Endothelial cell (in vitro differentiated cells): Measurements from ENCODE around the gene RPL12. TPM values are rescaled to one million over a fixed set of nuclear protein-coding genes. Genes with fewer than 3 reads are reported as not detected.

Experiments used
- DNase-seq: peaks from one replicate; pipeline ENCODE4 v3.0.0; 2021; ENCODE audit warnings: low spot score
- H3K27ac Mint-ChIP-seq: one replicate; pipeline ENCODE4 v1.8.0; 2021; ENCODE audit warnings: mixed read lengths, inconsistent platforms; ENCODE audit not compliant: unreplicated experiment
- H3K27me3 Mint-ChIP-seq: one replicate; pipeline ENCODE4 v1.8.0; 2021; ENCODE audit warnings: mild to moderate bottlenecking, moderate library complexity, mixed read lengths, inconsistent platforms; ENCODE audit not compliant: unreplicated experiment
- H3K36me3 Mint-ChIP-seq: one replicate; pipeline ENCODE4 v1.8.0; 2021; ENCODE audit warnings: mild to moderate bottlenecking, low read depth, mixed read lengths, inconsistent platforms; ENCODE audit not compliant: unreplicated experiment
- H3K4me1 Mint-ChIP-seq: one replicate; pipeline ENCODE4 v1.8.0; 2021; ENCODE audit warnings: mild to moderate bottlenecking, mixed read lengths, inconsistent platforms; ENCODE audit not compliant: unreplicated experiment
- H3K4me3 Mint-ChIP-seq: one replicate; pipeline ENCODE4 v1.8.0; 2021; ENCODE audit warnings: mild to moderate bottlenecking, mixed read lengths, inconsistent platforms; ENCODE audit not compliant: unreplicated experiment
- H3K9me3 Mint-ChIP-seq: one replicate; pipeline ENCODE4 v1.8.0; 2021; ENCODE audit warnings: mixed read lengths, inconsistent platforms; ENCODE audit not compliant: unreplicated experiment
- total RNA-seq: library from RNA; stranded (reverse); fragmentation: NEBNext Ultra II Directional; extraction: Animal tissue kit (Norgen Biotek cat#: 25700); gene quantifications from one replicate; pipeline ENCODE4 v1.2.1, GENCODE V29; 2021; ENCODE audit not compliant: unreplicated experiment
- TF ChIP-seq, protein P1 (sequence below): fragments of 200-600 bp; sonication (generic); IDR thresholded peaks from one replicate; pipeline ENCODE4 v1.5.0; 2021; ENCODE audit warnings: antibody characterized with exemption; ENCODE audit not compliant: unreplicated experiment

Gene RPL12
- total RNA-seq, 1 donor from 2014 or later = 1,208 TPM

DNA sequence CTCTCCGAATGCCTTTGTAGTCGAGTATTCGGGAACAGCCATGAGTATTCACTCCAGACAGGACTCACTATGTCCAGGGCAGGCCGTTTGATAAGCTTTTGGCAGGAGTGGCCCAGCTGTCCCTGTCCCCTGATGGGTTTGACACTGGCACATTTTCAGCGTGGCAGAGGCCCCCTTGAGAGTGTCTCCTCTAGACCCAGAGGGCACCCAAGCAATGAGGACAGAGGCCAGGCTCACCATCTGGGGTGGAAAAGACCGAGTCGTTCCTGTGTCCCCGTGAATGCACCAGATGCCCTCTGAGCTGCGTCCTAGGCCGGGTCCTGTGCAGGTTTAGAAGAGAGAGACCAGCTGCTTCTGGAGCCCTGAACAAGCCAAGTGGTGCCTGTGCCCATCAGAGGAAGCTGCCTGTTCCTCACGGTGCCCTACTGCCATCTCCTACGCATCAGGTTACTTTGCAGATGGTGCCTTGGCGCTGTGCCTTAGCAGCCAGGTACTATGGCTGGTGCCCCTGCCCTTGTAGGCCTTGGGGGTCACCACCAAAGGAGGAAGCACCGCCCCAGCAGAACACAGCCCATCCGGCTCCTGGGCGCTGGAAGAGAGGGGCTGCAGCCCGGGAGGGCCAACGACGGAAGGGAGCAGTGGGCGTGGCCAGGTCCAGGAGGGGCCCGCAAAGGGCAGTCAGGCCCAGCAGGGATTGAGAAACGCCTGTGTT, 42.5 kb upstream of the RPL12 start:
- TF ChIP-seq, protein P1, sequence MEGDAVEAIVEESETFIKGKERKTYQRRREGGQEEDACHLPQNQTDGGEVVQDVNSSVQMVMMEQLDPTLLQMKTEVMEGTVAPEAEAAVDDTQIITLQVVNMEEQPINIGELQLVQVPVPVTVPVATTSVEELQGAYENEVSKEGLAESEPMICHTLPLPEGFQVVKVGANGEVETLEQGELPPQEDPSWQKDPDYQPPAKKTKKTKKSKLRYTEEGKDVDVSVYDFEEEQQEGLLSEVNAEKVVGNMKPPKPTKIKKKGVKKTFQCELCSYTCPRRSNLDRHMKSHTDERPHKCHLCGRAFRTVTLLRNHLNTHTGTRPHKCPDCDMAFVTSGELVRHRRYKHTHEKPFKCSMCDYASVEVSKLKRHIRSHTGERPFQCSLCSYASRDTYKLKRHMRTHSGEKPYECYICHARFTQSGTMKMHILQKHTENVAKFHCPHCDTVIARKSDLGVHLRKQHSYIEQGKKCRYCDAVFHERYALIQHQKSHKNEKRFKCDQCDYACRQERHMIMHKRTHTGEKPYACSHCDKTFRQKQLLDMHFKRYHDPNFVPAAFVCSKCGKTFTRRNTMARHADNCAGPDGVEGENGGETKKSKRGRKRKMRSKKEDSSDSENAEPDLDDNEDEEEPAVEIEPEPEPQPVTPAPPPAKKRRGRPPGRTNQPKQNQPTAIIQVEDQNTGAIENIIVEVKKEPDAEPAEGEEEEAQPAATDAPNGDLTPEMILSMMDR = no peak
- Mint-ChIP-seq H3K9me3 (no peaks in the 10 kb centered on the region), H3K27me3 (peaks cover 2% of the 10 kb centered on the region), H3K4me1 (peaks cover 6% of the 10 kb centered on the region), H3K36me3 (peaks cover 14% of the 10 kb centered on the region), H3K27ac (no peak overlapping the region), H3K4me3 (peak overlapping the region; percentile 42)
- no peak for DNase-seq

DNA sequence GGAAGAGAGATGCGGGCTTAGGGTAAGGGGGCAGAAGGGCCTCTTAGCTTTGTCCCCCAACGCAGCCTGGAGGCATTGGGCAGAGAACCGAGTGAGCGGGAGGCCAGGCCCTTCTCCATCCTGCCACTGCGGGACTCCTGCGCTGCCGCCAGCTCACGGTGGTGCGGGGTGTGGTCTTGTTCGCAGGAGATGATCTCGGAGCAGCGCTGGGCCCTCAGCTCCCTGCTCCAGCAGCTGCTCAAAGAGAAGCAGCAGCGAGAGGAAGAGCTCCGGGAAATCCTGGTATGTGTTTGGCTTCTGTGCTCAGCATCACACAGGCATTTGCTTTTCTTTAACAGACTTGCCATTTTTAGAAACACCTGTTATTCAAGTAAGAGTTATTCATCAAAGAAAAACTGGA, 41.4 kb upstream of the RPL12 start:
- TF ChIP-seq, protein P1 = no peak
- Mint-ChIP-seq H3K27ac (no peak overlapping the region), H3K36me3 (peaks cover 16% of the 10 kb centered on the region), H3K4me3 (no peak overlapping the region), H3K27me3 (peaks cover 5% of the 10 kb centered on the region), H3K9me3 (no peaks in the 10 kb centered on the region), H3K4me1 (peaks cover 6% of the 10 kb centered on the region)
- no peak for DNase-seq

DNA sequence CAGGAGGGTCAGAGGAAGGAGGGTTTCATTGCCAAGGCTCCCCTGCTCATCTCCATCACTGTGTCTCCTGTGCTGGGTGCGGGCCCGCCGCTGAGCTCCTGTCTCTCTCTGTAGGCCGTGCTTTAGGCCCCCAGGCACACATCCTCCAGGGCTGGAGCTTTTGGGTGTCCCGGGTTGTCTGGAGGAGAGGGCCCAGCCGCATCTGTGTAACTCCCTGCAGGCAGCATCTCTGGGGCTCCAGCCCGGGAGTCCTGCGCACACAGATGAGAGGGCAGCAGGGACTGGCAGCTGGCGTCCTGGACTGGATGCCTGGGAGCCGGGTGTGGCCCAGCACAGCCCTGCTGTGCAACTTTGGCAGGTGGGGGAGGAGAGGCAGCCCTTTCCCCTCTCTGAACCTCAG, 40.3 kb upstream of the RPL12 start:
- TF ChIP-seq, protein P1 = no peak
- H3K27ac Mint-ChIP-seq = no peak overlapping the region
- DNase-seq = no peak
- H3K9me3 Mint-ChIP-seq = no peaks in the 10 kb centered on the region
- no peak overlapping the region for H3K4me3 Mint-ChIP-seq
- peaks cover 18% of the 10 kb centered on the region for H3K36me3 Mint-ChIP-seq
- H3K27me3 Mint-ChIP-seq = peaks cover 5% of the 10 kb centered on the region
- H3K4me1 Mint-ChIP-seq = peaks cover 6% of the 10 kb centered on the region

DNA sequence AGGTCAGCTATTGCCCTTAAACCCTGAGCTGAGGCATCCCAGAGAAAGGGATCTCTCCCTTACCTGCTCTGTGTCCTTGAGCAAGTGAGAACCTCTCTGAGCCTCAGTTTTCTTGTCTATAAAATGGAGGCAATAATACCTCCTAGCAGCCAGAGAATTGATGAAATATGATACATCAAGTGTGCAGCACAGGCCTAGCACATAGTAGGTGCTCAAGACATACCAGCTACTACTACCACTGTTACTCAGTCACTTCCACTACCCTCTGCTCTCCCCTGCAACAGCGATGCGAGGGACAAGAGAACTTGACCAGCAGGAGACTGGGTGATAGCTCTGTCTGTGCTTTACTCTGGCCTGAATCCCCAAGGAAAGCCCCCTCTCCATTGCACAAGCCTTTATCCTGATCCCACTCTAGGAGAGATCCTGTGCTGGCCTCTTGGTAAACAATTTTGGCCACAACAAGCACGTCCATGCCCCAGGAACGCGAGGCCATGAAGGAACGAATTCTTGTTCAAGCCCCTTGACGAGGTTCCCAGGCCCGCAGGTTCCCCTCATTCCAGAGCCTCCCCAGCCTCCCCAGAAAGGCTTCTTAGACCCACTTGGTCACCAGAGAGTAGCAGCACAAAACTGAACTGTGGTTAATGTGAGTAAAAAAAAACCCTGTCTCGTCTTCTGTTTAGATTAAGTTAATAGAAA, 39.5 kb upstream of the RPL12 start:
- Mint-ChIP-seq H3K27ac (no peak overlapping the region), H3K36me3 (peaks cover 20% of the 10 kb centered on the region), H3K4me3 (no peak overlapping the region), H3K4me1 (no peaks in the 10 kb centered on the region), H3K9me3 (no peaks in the 10 kb centered on the region), H3K27me3 (peaks cover 3% of the 10 kb centered on the region)
- TF ChIP-seq, protein P1 = no peak
- no peak for DNase-seq

DNA sequence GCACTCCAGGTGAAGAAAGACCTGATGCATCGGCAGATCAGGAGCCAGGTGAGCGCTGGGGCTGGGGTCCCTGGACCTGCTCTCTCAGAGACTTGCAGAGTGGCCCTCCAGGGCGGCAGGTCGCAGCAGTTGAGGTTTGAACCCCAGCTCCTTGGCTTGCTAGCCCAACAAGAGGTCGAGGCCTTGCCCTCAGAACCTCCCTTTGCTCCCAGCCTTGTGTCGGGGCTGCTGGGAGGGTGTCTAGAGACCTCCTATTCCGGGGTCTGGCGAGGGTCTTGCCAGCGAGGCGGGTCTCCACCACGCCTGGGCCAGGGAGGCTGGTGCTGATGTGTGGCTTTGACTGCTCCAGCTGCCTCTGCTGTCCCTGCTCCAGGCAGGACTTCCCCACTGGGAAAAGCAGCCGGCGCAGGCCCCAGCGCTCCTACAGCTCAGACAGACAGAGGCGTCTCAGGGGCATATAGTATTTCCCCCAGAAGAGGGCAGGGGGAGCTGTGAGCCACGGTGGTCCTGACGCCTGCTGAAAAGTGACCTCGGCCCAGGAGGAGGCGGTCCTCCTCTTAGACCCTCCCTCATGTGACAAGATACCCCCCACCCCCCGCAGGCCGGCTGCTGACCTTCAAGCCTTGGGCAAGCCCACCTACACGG, 38.4 kb upstream of the RPL12 start:
- Mint-ChIP-seq H3K36me3 (peaks cover 22% of the 10 kb centered on the region), H3K27me3 (peaks cover 3% of the 10 kb centered on the region), H3K4me1 (no peaks in the 10 kb centered on the region), H3K9me3 (no peaks in the 10 kb centered on the region), H3K4me3 (no peak overlapping the region), H3K27ac (no peak overlapping the region)
- DNase-seq = peak; percentile 46
- TF ChIP-seq, protein P1 = no peak
